Fibroblast of skin of left quadriceps (primary cell): ENCODE results near the gene GABRD.
A peak's percentile ranks its signal among the peaks of the same experiment; 100 is the strongest.

Experiments
- DNase-seq, 2 experiments: peaks; one replicate each; pipeline ENCODE4 v3.0.0-alpha.2; 2013; ENCODE audit warnings: low read depth in 2 of 2

Gene GABRD

GRCh38 chr1:2039251-2039650, 20.1 kb downstream of the GABRD start:
- DNase-seq = no peak

GRCh38 chr1:2041305-2041704, 22.2 kb downstream of the GABRD start:
- DNase-seq = no peak

DNA sequence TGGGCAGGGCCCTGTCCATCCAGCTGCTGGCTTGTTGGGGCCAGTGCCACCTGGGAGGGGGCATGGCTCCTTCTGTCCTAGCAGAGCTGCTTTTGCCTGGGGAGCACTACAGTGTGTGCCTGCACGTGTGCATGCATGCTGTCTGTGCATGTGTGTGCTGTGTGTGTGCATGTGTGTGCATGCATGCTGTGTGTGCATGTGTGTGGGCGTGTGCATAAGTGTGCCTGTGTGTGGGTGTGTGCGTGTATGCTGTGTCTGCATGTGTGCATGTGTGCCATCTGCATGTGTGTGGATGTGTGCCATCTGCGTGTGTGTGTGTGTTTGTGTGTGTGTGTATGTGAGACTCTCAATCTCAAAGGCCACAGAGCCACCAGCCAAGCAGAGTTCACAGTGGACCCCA, 22.7 kb downstream of the GABRD start:
- no peak for DNase-seq

DNA sequence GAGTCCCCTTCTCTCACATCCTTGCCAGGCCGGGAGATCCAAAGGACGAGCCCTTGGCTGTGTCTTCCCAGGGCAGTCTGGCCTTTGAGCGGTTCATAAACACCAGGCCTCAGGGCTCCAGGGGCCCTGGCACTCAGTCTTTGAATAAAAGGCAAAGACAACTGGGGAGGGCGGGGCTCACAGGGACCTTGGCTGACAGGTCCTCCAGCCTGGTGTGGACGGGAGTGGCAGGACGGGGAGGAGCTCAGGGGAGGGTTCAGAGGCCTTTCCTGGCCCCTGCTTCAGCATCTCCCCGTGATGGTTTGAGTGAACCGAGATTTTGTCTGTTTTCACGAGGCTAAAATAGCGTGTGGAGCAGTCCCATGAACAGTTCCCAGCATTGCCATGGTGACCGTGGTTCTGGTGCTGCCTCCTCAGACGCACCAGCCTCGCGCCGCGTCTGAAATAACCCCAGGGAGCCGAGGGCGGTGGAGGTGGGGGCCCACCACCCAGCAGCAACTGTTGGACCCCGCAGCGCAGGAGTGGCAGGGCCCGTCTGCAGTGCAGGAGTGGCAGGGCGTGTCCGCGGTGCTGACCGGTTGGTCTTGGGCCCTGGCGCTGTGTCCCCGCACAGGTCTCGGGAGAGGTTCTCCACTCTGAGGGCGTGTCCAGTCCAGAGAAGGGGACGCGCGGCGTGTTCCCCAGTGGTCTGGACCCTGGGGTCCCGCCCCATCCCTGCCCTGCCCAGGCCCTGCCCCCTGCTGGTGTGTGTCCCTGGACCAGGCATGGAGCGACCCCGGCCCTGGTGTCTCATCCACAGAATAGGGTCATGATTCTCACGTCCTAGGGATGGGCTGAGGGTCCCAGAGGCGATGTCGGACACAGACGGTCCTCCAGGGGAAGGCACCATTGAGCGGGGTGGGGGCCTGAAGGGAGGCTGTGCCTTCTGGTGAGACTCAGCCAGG, 24.0 kb downstream of the GABRD start:
- no peak for DNase-seq

DNA sequence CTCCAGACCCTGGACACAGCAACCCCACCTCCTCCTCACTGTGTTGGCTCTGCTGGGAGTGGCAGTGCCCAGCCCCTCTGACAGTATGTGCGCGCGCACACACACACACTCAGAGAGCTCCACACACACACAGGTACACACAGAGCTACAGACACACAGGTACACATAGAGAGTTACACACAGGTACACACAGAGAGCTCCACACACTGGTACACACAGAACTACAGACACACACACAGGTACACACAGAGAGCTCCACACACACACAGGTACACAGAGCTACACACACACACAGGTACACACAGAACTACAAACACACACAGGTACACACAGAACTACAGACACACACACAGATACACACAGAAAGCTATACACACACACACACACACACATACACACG, 24.7 kb downstream of the GABRD start:
- no peak for DNase-seq

DNA sequence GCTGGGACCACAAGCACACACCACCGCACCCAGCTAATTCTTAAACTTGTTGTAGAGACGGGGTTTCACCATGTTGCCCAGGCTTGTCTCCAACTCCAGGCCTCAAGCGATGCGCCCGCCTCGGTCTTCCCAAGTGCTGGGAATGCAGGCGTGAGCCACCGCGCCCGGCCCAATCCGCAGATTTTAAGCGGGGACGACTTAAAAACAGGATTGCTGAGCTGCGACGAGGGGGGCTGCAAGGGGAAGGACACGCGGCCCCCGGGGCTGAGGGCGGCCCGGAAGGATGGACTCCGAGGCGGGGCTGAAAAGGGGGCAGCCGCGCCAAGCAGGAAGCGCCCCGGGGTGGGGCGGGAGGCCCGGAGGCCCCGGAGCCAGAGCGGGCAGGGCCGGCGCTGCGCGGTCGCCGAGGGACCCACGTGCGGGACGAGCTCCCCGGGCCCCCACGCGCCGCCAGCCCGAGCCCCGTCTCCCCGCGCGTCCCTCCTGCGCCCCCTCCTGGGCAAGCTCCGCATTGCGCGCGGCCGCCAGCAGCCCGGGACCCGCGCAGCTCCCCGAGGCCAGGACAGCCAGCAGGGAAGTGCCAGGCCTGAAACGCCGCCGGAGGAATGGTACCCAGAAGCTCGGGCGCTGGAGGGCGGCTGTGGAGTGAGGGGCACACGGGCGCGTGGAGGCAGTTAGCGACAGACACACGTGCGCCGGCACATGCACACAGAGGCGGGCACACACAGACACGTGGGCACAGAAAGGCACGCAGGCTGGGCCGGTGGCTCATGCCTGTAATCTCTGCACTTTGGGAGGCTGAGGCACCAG, 25.6 kb downstream of the GABRD start:
- peak; percentile 10 to 12 for DNase-seq

DNA sequence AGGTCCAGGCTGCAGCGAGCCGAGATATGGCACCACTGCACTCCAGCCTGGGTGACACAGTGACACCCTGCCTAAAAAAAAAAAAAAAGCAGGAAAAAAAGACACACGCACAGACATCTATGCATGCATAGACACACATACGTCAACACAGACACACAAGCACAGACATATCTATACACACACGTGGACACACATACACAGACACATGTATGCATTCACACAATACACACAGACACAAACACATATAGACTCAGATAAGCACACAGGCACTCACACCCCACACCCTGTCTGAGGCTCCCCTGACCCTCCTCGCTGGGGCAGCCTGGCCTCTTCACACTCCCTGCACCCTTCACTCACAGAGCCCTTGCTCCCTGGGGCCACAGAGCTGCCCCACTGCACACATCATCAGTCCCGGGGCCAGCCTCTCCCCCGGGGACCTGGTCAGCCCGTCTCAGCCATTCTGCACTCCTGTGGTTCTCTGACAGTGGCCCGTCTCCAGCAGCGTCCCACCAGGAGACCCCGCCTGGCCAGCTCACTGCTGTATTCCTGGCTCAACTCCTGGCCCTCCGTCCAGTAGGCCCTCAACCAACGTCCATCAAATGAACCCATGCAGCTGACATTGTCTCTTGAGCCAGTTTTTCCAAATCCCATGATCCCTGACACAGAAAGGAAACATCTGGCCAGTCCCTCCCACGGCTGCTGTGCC, 26.5 kb downstream of the GABRD start:
- no peak for DNase-seq

- no peak for DNase-seq
These were observed 27.2 kb downstream of the GABRD start for GRCh38 chr1:2046174-2046917.

DNA sequence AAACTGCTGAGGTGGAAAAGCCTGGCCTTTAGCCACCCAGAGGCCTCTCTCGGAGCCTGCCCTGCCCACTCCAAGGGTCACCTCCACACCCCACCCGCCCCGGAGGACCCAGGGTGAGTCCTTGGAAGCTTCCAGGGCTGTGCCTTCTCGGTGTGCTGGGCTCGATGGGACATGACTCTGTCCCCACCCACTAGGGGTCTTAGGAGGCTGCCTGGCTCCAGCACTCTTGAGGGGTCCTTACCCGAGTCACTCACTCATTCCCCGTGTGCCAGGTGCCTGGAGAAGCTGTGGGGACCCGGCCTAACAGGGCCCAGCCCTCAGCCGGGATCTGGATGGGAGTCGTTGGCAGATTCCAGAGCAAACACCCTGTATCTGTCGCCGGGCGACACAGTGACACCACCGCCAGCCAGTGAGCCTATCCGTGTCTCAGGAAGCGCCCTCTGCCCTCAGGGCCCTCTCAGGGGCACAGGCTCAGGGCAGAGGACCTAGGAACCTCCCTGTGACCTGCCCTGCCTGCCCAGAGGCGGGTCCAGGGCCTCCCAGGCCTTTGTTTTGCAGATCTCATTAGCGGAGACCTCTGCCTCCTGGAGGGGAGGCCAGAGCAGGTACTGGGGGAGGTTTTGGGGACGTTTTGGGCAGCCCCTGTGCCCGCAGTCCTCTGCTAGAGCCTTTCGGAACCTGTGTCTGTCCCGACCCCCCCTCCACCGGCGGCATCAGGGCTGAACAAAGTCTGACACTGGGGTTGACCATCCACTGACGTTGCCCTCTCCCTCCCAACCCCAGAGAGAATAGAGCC, 28.0 kb downstream of the GABRD start:
- DNase-seq = no peak

DNA sequence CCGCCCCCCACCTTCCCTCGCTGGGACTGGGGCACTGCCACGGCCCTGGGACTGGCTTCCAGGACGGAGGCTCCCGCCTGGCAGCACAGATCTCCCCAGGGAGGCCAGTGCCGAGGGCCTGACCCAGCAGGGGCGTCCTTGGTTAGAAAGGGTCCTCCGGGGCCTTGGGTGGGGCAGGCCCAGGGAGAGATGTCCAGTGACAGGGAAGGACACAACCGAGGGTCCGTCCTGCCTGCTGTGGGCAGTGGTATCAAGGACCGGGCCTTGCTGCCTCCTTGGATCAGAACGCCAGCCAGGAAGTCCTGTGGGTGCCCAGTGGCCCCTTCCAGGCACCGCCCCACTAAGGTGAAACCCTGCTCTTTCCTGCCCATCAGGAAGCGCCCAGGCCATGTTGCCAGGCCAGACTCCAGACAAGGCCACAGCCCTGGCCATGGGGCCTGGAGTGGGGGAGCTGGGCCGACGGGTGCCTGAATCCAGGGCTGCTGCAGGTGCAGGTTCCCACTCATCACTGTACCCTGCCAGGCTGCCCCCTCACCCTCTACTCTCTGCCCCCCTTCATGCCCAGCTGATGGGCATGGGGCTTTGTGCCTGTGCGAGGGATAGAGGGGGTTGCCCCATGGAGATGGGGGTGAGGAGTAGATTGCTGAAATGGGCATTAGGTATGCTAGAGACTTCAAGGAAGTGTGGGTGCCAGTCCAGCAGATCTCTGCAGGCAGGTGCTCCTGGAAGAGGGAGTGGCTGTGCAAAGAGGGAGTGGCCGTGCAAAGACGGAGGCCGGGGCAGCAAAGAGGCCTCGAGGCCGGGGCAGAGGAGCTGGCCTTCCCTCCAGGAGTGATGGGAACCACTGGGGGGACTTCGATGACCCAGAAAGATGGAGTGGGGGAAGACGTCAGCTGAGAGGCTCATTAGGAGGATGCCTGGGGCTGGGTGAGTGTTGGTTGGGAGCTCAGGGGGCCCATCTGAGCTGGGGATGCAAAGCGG, 28.9 kb downstream of the GABRD start:
- DNase-seq = no peak

DNA sequence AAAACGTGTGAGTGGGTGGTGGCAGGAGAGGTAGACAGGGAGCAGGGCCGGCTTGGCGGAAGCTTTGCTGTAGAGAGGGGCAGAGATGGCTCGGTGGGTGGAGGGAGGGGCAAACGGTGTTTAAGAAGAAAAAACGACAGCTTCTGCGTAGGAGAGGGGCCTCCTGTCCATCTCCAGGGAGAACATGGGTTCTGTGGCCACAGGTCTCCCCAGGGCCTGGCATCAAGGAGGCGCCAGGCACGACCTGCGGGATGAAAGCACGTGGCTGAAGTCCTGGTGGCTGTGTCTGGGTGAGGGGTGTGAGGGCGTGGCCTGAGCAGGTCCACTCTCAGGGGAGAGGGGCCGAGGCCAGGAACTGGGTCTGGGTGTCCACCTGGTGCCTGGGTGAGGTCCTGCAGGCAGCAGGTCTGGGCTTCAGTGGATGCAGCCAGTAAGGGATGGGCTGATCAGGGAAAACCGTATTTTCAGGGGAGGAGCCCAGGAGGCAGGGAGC, 30.1 kb downstream of the GABRD start:
- no peak for DNase-seq

DNA sequence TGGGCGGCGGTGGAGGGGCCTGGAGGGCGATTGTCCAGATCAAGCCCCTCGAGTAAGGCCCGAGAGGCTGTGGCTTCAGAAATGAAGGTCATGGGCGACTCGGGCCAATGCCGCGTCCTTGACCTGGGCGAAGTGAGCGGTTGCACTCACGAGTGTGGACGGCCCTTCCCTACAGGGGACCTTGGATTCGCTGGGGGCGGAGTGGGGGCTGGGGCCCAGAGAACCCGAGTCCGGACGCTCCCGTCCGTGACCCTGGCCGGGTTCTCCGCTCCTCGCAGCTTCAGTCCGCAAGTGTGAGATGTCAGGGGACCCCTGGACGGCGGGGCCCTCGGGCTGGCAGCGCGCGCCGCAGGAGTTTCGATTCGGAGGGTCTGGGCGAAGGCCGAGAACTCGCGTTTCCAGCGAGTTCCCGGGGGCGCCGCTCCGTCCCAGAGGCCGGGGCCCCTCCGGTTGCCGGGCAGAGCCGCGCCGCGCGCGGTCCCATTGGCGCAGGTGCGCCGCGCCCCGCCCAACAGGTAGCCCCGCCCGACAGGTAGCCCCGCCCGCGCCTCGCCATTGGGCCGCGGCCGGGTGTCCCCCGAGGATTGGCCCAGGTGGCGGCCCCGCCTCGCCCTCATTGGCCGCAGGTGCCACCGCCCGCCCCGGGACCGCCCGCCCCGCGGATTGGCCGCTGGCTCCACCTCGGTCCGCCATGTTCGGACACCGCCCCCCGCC, 30.7 kb downstream of the GABRD start, which contains the start of gene PRKCZ:
Gene PRKCZ, plus strand, starts transcription at position 694 of the 714 bp plus-strand sequence. CDS start 220 bp downstream, outside the sequence.
- no peak for DNase-seq

DNA sequence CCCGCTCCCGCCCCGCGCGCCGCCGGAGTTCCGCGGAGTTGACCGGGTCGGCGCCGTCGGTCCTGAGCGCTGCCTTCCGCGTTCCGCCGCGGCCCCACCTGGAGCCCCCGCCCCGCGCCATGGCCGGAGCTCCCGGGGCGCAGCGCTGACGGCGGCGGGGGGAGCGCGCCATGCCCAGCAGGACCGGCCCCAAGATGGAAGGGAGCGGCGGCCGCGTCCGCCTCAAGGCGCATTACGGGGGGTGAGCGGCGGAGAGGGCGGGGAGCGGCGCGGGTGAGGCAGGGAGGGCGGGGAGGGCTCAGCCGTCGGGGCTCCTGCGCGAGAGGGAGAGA, 31.3 kb downstream of the GABRD start:
- no peak for DNase-seq

DNA sequence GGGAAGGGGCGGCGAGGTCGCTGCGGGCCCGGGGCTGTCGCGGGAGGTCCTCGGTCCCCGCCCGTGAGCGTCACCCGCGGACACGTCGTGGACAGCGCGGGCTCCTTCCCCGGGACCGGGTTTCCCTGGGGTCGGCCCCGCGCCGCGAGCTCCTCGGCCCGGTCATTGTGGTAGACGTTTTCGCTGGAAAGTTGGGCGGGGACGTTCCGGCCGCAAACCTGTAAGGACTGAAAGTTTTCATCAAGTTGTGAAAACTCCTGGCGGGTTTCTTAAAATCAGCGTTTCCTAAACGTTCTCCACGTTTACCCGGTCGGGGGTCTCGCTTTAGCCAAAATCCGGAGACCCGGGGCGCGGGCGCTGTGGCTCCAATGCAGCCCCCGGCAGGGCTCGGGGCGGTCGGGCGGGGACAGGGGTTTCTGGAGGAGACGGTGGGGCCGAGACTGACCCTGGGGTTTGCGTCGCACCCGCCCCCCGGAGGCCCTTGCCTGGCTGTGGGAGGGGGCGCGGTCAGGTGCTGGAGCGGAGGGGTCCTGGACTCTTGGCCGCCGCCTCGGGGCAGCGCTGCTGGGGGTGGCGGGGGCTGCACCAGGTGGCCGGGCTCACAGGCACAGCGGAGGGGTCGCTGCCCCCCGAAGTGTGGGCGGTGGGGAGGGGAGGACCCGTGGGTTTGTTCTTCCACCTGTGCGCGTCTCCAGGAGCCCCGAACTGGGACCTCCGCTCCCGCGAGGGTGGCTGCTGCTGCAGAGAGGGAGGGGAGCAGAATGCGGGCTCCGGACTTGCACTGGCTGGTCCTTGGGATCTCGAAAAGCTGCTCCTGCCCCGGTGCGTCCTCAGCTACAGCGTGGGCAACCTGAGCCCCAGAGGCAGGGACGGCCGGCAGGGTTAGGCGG, 31.9 kb downstream of the GABRD start:
- no peak for DNase-seq

DNA sequence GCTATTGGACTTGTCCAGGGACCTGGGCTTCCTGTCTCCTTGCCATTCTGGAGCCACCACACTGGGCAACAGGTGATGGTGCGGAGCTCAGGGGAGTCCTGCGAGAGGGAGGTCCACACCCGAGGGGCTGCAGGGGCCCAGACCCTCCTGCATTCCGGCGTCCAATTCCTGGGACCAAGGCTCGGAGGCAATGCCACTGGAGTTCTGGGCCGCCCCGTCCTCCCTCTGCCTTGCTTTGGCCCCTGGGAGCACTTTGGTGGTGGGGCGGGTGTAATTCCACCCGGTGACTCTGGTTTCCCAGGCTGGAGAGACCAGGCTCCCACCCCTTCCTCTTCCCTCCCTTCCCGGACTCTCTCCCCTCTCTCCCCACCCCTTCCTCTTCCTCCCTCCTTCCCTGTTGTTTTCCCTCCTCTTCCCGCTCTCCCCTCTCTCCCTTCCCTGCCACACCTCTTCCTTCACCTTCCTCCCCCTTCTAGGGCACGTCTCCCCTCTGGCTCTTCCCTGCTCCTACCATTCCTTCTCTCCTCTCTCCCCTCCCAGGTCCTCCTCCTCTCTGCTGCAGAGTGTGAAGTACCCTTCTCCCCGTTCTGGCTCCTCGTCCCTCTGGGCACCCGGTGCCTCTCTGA, 33.0 kb downstream of the GABRD start:
- DNase-seq = no peak

- no peak for DNase-seq
These were observed 33.6 kb downstream of the GABRD start for GRCh38 chr1:2052756-2053155.

DNA sequence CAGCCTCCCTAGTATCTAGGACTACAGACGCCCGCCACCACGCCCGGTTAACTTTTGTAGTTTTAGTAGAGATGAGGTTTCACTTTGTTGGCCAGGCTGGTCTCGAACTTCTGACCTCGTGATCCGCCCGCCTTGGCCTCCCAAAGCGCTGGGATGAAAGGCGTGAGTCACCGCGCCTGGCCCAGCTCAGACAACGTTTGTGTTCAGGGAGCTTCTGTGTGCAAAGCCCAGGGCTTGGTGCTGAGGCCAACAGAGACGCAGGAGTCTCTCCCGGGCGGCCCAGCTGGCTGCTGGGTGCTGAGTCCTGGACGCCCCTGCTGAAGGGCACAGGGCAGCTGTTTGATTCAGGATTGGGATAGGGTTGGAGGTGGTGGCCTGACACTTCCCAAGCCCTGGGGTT, 34.1 kb downstream of the GABRD start:
- no peak for DNase-seq
